Mucosa of descending colon (tissue), 3 donors: Measurements from ENCODE around the gene ZNF281. TPM values are rescaled to one million over a fixed set of nuclear protein-coding genes. Genes with fewer than 3 reads are reported as not detected.
A peak's percentile ranks its signal among the peaks of the same experiment; 100 is the strongest.

Source experiments
- ATAC-seq: fragments of 200-7000 bp; cut with Tn5 transposase; one replicate; pipeline ENCODE4 v1.9.1; 2020; ENCODE audit warnings: mild to moderate bottlenecking, moderate library complexity
- DNase-seq, 3 donors: peaks; one replicate each; pipeline ENCODE4 v3.0.0-alpha.2; 2020
- H3K36me3 ChIP-seq: fragments of 200-600 bp; one replicate; pipeline ENCODE4 v1.8.0; 2021; ENCODE audit warnings: low read depth, mild to moderate bottlenecking
- H3K4me1 ChIP-seq: fragments of 200-600 bp; one replicate; pipeline ENCODE4 v1.8.0; 2021; ENCODE audit warnings: low read depth, mild to moderate bottlenecking
- H3K4me3 ChIP-seq: fragments of 200-600 bp; one replicate; pipeline ENCODE4 v1.8.0; 2021; ENCODE audit warnings: mild to moderate bottlenecking
- H3K9me3 ChIP-seq: fragments of 200-600 bp; one replicate; pipeline ENCODE4 v1.8.0; 2021; ENCODE audit warnings: mild to moderate bottlenecking
- intact Hi-C, 2 donors: fragments of 100-400 bp; cut with DNase I in 1 of 2; cut with micrococcal nuclease in 1 of 2; formaldehyde crosslinking; loops; one replicate each; pipeline versions ENCODE4 v1.11.0 to v1.11.1; 2022; cut with DNase I, micrococcal nuclease
- long read RNA-seq, 2 donors: library from polyadenylated mRNA; unstranded; transcript quantifications; one replicate each; pipeline ENCODE4 v2.0.0, GENCODE V29; 2019 to 2021
- total RNA-seq, 3 donors: library from RNA; stranded (reverse); fragmentation: NEBNext Ultra II Directional in 2 of 3; extraction: Animal tissue kit (Norgen Biotek cat#: 25700) in 2 of 3; gene quantifications; one replicate each; pipeline versions ENCODE4 v1.2.1 to v1.2.4, GENCODE V29; 2021 to 2023
- TF ChIP-seq, protein P1 (sequence below): fragments of 200-600 bp; IDR thresholded peaks from one replicate; pipeline ENCODE4 v1.8.0; 2022; ENCODE audit warnings: antibody characterized with exemption, mild to moderate bottlenecking
- donor health status: DM: no; HTN: no; CAD: no; lungs with moderate emphysema.
- donor health status: DM: no; HTN: no; CAD: no.
- donor health status: DM: no; HTN: yes; CAD: no.

ZNF281 gene, protein sequence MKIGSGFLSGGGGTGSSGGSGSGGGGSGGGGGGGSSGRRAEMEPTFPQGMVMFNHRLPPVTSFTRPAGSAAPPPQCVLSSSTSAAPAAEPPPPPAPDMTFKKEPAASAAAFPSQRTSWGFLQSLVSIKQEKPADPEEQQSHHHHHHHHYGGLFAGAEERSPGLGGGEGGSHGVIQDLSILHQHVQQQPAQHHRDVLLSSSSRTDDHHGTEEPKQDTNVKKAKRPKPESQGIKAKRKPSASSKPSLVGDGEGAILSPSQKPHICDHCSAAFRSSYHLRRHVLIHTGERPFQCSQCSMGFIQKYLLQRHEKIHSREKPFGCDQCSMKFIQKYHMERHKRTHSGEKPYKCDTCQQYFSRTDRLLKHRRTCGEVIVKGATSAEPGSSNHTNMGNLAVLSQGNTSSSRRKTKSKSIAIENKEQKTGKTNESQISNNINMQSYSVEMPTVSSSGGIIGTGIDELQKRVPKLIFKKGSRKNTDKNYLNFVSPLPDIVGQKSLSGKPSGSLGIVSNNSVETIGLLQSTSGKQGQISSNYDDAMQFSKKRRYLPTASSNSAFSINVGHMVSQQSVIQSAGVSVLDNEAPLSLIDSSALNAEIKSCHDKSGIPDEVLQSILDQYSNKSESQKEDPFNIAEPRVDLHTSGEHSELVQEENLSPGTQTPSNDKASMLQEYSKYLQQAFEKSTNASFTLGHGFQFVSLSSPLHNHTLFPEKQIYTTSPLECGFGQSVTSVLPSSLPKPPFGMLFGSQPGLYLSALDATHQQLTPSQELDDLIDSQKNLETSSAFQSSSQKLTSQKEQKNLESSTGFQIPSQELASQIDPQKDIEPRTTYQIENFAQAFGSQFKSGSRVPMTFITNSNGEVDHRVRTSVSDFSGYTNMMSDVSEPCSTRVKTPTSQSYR
- total RNA-seq: 10 to 100 TPM in 1 of 3 donors, 1 to 10 TPM in 2; 8.4 to 12.3 (median 8.5) TPM
- long read RNA-seq, donor 1, full-length matches to known transcripts: 10 of 18 reads
- long read RNA-seq, donor 1, partial matches to known transcripts: 0 of 18 reads
- long read RNA-seq, donor 1, other reads (novel, unspliced or antisense): 8 of 18 reads
- long read RNA-seq, donor 2, full-length matches to known transcripts: 2 of 4 reads
- long read RNA-seq, donor 2, partial matches to known transcripts: 0 of 4 reads
- long read RNA-seq, donor 2, other reads (novel, unspliced or antisense): 2 of 4 reads

DNA sequence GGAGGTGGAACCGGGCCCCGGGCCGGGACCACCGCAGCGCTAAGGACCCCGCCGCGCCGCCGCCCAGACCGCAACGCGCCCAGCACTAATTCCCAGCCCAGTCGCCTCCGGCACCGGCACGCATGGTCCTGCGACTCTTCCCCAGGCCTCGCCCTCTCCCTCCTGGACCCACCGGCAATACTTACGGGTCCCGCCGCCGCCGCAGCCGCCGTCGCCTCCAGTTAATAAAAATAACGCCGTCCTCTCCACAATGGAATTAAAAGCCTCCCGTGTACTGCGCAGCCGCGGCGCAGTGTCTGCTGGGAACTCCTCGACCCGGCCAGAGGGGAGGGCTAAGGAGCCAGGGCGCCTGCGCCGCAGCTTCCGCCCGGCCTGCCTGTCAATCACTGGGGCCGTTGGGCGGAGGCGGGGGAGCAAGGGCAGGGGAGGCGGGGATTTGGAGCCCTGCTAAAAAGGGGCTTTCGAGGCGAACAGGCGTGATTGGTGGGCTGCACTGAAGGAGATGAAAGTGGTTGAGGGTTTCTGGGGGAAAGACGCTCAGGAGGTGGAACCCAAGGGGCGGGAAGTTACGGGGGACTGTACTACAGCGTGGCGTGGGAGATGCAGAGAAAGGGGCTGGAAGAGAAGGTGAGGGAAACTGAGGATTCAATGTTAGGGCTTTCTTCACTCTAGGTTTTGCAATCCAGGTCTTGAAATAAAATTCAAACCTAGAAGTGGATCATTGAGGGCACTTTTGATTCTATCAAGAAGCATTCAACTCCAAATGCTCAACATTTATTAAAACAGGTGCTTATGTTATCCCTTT, at the start of gene ZNF281:
Gene ZNF281 (minus strand): TSS at position 276 of the 805 bp plus-strand sequence. CDS start 331 bp downstream, outside the sequence.
- intact Hi-C loops: no loop called here
- DNase-seq (peak; percentile 95 to 98 (median 97)), ATAC-seq (peak; percentile 100)
- TF ChIP-seq, protein P1, sequence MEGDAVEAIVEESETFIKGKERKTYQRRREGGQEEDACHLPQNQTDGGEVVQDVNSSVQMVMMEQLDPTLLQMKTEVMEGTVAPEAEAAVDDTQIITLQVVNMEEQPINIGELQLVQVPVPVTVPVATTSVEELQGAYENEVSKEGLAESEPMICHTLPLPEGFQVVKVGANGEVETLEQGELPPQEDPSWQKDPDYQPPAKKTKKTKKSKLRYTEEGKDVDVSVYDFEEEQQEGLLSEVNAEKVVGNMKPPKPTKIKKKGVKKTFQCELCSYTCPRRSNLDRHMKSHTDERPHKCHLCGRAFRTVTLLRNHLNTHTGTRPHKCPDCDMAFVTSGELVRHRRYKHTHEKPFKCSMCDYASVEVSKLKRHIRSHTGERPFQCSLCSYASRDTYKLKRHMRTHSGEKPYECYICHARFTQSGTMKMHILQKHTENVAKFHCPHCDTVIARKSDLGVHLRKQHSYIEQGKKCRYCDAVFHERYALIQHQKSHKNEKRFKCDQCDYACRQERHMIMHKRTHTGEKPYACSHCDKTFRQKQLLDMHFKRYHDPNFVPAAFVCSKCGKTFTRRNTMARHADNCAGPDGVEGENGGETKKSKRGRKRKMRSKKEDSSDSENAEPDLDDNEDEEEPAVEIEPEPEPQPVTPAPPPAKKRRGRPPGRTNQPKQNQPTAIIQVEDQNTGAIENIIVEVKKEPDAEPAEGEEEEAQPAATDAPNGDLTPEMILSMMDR: no peak
- Histone ChIP-seq H3K4me1 (peaks cover 16% of the 10 kb centered on the region), H3K9me3 (no peaks in the 10 kb centered on the region), H3K36me3 (no peaks in the 10 kb centered on the region), H3K4me3 (peak within 1 kb of the TSS; percentile 95)

DNA sequence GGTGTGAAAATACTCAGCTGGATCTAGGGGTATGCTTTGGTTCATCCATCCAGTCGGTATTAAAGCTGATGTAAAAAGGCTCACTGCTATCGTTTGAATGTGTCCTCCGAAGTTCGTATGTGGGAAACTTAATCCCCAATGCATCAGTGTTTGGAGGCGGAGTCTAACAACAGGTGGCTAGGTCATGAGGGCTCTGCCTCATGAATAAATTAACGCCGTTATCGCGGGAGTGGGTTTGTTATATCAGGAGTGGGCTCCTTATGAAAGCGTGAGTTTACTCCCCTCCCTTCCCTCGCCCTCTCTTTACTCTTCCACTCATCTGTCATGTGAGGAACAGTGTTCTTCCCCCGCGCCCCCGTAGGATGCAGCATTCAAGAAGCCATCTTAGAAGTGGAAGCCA, 48.9 kb upstream of the ZNF281 start:
- H3K9me3 ChIP-seq: no peaks in the 10 kb centered on the region
- ATAC-seq: no peak
- H3K36me3 ChIP-seq: no peaks in the 10 kb centered on the region
- H3K4me1 ChIP-seq: no peaks in the 10 kb centered on the region
- no peak for DNase-seq
- intact Hi-C loops: no loop called here
- TF ChIP-seq, protein P1: no peak
- no peak overlapping the region for H3K4me3 ChIP-seq

DNA sequence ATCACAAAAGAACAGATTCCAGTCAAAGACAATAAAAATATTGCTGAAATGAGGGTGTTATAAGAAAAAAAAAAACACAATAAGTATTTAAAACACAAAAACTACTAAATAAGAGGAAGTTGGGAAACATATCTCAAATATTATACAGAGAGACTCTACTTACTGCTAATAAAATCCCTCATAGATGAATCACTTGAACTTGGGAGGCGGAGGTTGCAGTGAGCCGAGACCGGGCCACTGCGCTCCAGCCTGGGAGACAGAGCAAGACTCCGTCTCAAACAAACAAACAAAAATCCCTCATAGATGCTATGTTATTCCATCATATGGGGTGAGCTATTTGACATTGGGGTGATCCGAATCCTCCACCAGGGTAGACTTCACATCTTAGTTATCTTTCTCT, 48.0 kb upstream of the ZNF281 start:
- ATAC-seq (no peak), DNase-seq (no peak)
- intact Hi-C loops: no loop called here
- Histone ChIP-seq H3K4me3 (no peak overlapping the region), H3K36me3 (no peaks in the 10 kb centered on the region), H3K4me1 (no peaks in the 10 kb centered on the region), H3K9me3 (no peaks in the 10 kb centered on the region)
- TF ChIP-seq, protein P1: no peak

DNA sequence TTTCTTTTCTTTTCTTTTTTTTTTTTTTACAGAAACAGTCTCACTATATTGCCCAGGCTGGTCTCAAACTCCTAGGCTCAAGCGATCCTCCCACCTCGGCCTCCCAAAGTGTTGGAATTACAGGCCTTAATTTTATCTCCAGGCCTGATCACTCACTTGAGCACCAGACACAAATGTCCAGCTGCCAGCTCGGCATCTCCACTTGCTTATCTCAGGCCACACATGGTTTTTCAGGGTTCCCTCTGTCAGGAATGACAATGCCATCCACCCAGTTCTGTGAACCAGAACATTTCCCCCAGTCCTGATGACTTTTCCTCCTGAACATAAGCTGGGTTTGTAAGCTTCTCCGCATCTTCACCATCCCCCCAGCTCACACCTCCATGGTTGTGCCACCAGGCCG, 44.6 kb upstream of the ZNF281 start:
- TF ChIP-seq, protein P1: no peak
- Histone ChIP-seq H3K4me1 (no peaks in the 10 kb centered on the region), H3K4me3 (no peak overlapping the region), H3K9me3 (no peaks in the 10 kb centered on the region), H3K36me3 (no peaks in the 10 kb centered on the region)
- ATAC-seq: no peak
- DNase-seq: no peak
- intact Hi-C loops: no loop called here

DNA sequence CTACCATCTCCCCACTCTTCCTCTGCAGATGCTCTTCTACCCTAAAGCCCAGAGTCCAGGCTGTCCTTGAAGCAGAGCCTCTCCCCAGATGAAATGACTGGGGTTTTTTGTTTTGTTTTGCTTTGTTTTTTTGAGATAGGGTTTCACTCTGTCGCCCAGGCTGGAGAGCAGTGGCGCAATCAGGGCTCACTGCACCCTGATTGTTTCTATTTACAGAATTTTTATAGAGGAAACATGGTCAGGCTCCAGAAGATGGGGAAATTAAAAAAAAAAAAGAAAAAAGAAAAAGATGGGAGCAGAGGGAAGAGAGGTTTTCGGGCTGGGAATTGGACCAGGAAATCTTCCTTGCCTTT, 43.7 kb upstream of the ZNF281 start:
- TF ChIP-seq, protein P1: no peak

More for the DNA sequence above, 43.7 kb upstream of the ZNF281 start:
- no peak for ATAC-seq
- intact Hi-C loops: no loop called here
- DNase-seq: no peak
- Histone ChIP-seq H3K9me3 (no peaks in the 10 kb centered on the region), H3K36me3 (no peaks in the 10 kb centered on the region), H3K4me1 (no peaks in the 10 kb centered on the region), H3K4me3 (no peak overlapping the region)
